T-helper 1 cell treated with Interleukin-12 subunit alpha and Interleukin-12 subunit beta and Interleukin-4 antibody, amounts not matched to agents 30 μg/mL and 1 μg/mL, for 36 hours (primary cell): ENCODE results near the gene SMAD2.

Experiments
- H3K27ac Mint-ChIP-seq: one replicate; pipeline ENCODE4 v1.8.0; 2021; ENCODE audit warnings: mild to moderate bottlenecking, mixed read lengths
- H3K27me3 Mint-ChIP-seq: one replicate; pipeline ENCODE4 v1.8.0; 2021; ENCODE audit warnings: low read depth, mixed read lengths
- H3K36me3 Mint-ChIP-seq: one replicate; pipeline ENCODE4 v1.8.0; 2021; ENCODE audit warnings: low read depth, mixed read lengths
- H3K4me1 Mint-ChIP-seq: one replicate; pipeline ENCODE4 v1.8.0; 2021; ENCODE audit warnings: low read depth, mixed read lengths
- H3K4me3 Mint-ChIP-seq: one replicate; pipeline ENCODE4 v1.8.0; 2021; ENCODE audit warnings: mild to moderate bottlenecking, moderate library complexity, mixed read lengths
- H3K9me3 Mint-ChIP-seq: one replicate; pipeline ENCODE4 v1.8.0; 2021; ENCODE audit warnings: mixed read lengths

The SMAD2 gene

DNA sequence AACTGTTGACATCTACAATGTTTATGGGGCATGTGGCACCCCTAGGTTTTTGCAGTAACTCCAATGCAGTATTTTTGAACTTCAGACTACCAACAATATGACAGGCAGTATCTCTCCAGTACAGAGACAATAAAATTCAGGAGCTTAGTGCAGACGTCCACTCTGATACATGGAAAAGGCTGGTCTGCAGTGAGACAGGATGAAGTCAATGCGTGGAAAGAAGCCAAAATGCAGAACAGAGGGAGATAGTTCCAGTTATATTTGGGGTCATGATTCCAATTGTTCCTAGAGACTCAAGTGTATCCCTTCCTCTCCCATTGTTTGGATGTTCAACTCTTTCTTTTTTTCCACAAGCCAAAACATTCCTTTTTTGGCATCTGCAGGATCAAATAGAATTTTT, 18.7 kb upstream of the SMAD2 start:
- Mint-ChIP-seq H3K4me1 (peaks cover 6% of the 10 kb centered on the region), H3K4me3 (no peak overlapping the region), H3K27me3 (peaks cover 24% of the 10 kb centered on the region), H3K27ac (no peak overlapping the region), H3K9me3 (peaks cover 4% of the 10 kb centered on the region), H3K36me3 (peaks cover 1% of the 10 kb centered on the region)

- Mint-ChIP-seq H3K4me1 (no peaks in the 10 kb centered on the region), H3K9me3 (peaks cover 4% of the 10 kb centered on the region), H3K36me3 (no peaks in the 10 kb centered on the region), H3K27ac (no peak overlapping the region), H3K27me3 (peaks cover 30% of the 10 kb centered on the region), H3K4me3 (no peak overlapping the region)
Measured at GRCh38 chr18:47946889-47947288, 16.4 kb upstream of the SMAD2 start.

GRCh38 chr18:47944972-47945852, 14.8 kb upstream of the SMAD2 start:
- H3K36me3 Mint-ChIP-seq, result no peaks in the 10 kb centered on the region
- H3K4me1 Mint-ChIP-seq, result no peaks in the 10 kb centered on the region
- H3K9me3 Mint-ChIP-seq, result peaks cover 4% of the 10 kb centered on the region
- no peak overlapping the region for H3K27ac Mint-ChIP-seq
- peaks cover 26% of the 10 kb centered on the region for H3K27me3 Mint-ChIP-seq
- H3K4me3 Mint-ChIP-seq, result no peak overlapping the region

DNA sequence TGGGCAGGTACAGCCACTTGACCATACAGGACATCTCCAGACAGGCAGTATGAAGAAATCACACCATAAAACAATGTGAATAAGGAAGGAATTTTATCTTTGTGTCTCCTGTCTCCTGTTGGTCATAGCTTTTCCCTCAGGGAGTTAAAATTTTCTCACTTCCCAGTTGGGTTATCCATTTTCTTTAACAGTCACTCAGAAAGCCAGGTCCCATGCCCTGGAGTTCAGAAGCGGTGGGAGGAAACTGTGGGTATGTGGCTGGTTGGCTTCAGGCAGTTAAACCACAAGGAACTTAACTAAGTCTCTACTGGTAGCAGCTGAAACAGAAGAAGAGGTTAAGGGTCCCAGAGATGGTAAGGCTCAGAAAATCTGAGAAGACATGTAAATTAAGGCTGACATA, 6.5 kb upstream of the SMAD2 start:
- Mint-ChIP-seq H3K4me3 (no peak overlapping the region), H3K4me1 (peaks cover 6% of the 10 kb centered on the region), H3K36me3 (peaks cover 1% of the 10 kb centered on the region), H3K27ac (no peak overlapping the region), H3K27me3 (peaks cover 23% of the 10 kb centered on the region), H3K9me3 (no peaks in the 10 kb centered on the region)

DNA sequence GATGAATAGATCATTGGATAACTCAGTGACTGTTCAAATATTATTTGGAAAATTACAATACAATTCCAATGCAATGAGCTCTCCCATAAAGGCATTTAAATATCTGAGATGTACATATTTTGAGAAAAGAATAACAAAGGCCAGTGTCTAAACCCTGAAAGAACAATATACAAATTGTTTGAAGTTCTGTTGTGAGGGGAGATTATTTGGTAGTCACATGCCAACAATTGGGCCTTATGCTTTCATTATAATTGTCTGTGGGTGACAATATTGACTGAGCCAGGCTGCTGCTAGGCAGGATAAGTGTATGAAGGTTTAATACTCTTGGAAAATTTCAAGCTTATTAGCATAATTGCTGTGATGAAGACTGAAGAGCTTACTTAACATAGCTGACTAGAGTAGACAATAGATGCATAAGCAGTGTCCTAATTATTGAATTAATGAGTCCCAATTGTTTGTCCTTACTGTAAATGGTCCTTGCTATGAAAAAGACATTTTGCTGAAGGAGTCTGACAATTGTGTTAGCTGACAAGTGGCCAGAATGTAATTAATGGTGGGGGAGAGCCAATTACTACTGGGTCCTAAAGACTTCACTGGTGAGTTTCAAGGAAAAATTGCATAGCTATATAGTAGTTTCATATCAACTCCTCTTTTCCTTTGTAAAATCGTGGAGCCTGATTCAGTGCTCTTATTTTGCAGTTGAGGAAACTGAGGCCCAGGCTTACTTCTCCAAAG, 5.0 kb upstream of the SMAD2 start:
- Mint-ChIP-seq H3K27me3 (peaks cover 23% of the 10 kb centered on the region), H3K36me3 (peaks cover 1% of the 10 kb centered on the region)

DNA sequence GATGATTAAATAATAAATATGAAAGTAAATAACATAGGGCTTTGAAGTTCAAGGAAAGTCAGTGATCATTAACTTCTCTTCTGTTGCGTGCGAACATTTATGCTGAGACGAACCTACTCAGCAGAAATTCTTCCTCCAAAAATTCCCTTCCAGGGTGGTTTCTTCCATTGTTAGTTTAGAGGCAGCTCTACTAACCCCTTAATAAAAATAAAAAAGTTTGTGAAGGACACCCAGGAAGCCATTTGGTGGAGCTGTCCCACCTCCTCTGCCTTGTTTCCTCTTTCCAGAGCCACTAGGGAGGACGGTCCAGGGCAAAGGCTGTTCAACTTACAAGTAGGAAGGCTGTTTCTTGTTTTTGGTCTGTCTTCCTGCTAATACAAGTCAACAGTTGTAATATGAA, 2.1 kb upstream of the SMAD2 start:
- Mint-ChIP-seq H3K4me1 (peaks cover 27% of the 10 kb centered on the region), H3K27me3 (peaks cover 23% of the 10 kb centered on the region), H3K4me3 (no peak overlapping the region), H3K9me3 (no peaks in the 10 kb centered on the region), H3K36me3 (peaks cover 13% of the 10 kb centered on the region), H3K27ac (no peak overlapping the region)

More for the DNA sequence above, 5.0 kb upstream of the SMAD2 start:
- Mint-ChIP-seq H3K27ac (no peak overlapping the region), H3K9me3 (no peaks in the 10 kb centered on the region), H3K4me1 (peaks cover 10% of the 10 kb centered on the region), H3K4me3 (no peak overlapping the region)

- H3K4me1 Mint-ChIP-seq, result peaks cover 29% of the 10 kb centered on the region
- peaks cover 23% of the 10 kb centered on the region for H3K27me3 Mint-ChIP-seq
- no peaks in the 10 kb centered on the region for H3K9me3 Mint-ChIP-seq
- peaks cover 13% of the 10 kb centered on the region for H3K36me3 Mint-ChIP-seq
- H3K4me3 Mint-ChIP-seq, result peak overlapping the region; percentile 81
- H3K27ac Mint-ChIP-seq, result peak overlapping the region; percentile 80
Measured at GRCh38 chr18:47932190-47932589, 1.7 kb upstream of the SMAD2 start.

DNA sequence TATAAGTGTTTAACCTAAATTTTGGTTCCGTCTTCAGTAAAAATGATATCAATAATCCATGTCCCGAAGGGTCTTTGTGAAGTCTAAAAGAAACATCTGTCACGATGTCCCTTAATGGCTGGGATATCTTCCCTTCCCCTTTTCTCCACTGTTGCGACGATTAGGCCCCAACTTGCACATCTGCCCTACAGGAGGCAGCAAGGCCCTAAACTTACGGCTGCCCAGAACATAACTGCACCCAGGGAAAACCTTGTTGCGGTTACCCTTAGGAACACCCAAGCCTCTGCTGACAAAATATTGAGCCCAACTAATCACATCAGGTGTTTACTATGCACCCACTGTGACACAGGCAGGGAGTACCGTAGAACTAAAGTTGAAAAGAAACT, 1.3 kb upstream of the SMAD2 start:
- peak overlapping the region; percentile 80 for H3K27ac Mint-ChIP-seq
- H3K4me3 Mint-ChIP-seq, result peak overlapping the region; percentile 81

DNA sequence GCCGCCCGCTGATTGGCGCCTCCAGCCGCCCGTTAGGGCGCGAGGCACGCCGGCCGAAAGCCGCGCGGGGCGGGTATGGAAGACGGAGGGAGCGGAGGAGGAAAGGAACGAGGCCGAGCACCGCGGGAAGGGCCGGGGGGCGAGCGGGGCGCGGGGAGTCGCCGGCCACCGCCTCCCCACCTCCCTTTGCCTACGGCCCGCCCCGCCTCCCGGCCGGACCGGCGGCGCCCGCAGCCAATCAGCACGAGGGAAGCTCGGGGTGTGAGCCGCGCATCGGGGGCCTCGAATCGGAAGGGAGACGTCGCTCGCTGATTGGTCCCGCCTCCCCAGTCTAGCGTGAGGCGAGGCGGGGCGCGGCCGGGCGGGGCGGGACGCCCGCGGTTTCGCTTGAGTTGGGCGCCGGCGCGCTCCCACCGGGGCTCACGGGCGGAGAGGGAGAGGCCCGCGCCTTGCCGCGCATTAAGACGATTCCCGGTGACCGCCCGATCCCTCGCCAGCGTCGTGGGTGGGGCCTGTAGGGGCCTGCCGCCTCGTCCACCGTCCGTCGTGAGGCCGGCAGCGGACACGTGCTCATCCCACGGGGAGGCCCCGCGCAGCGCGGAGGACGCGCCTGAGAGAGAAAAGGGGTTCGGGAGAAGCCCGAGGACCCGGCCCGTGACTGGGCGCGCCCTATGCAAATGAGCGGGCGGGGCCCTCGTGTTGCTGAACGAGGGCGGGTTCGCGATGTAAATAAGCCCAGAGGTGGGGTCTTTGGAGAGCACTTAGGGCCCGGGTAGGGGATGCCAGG, 665 bp upstream of the SMAD2 start:
- peak overlapping the region; percentile 81 for H3K4me3 Mint-ChIP-seq
- peaks cover 18% of the 10 kb centered on the region for H3K27me3 Mint-ChIP-seq
- H3K27ac Mint-ChIP-seq, result peak overlapping the region; percentile 80
- H3K36me3 Mint-ChIP-seq, result peaks cover 13% of the 10 kb centered on the region
- H3K4me1 Mint-ChIP-seq, result peaks cover 36% of the 10 kb centered on the region
- H3K9me3 Mint-ChIP-seq, result no peaks in the 10 kb centered on the region

More for the DNA sequence above, 1.3 kb upstream of the SMAD2 start:
- Mint-ChIP-seq H3K27me3 (peaks cover 23% of the 10 kb centered on the region), H3K4me1 (peaks cover 32% of the 10 kb centered on the region), H3K9me3 (no peaks in the 10 kb centered on the region), H3K36me3 (peaks cover 13% of the 10 kb centered on the region)

DNA sequence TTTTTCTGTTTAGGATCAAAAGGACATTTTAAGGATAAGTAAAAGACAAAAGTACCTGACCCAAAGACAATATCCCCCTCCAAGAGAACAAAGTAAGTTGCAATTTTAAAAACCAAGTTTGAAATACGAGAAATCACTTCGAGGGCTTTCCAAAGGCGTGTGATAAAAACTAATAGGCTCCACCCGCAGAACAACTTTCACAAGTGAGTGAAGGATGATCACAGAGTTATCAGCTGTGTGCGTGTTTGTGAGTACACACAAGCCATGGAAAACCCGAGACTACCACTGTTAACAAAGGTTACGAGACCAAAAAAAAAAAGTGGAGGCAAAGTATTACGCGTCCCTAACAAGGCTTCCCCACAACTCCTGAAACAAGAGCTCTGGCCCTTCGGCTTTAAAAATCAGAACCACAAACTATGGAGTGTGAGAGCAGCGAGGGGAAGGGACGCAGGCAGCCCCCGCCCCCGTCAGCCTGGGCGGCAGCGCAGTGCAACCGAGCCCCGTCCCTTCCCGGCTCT, 719 bp downstream of the SMAD2 start:
- Mint-ChIP-seq H3K27me3 (peaks cover 16% of the 10 kb centered on the region), H3K36me3 (peaks cover 15% of the 10 kb centered on the region), H3K4me3 (peak overlapping the region; percentile 83), H3K9me3 (no peaks in the 10 kb centered on the region), H3K4me1 (peaks cover 47% of the 10 kb centered on the region), H3K27ac (peak overlapping the region; percentile 78)

DNA sequence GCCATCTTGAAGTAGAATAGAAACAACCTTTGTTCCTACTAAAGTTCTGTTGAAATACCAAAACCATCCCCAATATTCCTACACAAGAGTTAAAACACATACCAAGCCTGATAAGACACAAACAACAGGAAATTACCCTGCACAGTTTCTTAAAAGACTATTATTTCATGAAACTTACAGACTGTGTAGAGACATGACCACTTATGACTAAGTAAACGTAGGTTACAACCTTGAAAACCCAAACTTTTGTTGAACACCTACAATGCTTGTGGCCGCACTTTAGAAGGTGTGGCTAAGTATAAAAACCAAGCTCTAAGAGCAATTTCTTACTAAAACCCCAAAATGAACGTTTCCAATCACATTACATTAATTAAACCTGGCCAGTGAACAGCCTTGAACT, 2.0 kb downstream of the SMAD2 start:
- Mint-ChIP-seq H3K9me3 (no peaks in the 10 kb centered on the region), H3K27ac (peak overlapping the region; percentile 72), H3K36me3 (peaks cover 15% of the 10 kb centered on the region), H3K27me3 (peaks cover 4% of the 10 kb centered on the region), H3K4me1 (peaks cover 47% of the 10 kb centered on the region), H3K4me3 (peak overlapping the region; percentile 77)

- Mint-ChIP-seq H3K27me3 (no peaks in the 10 kb centered on the region), H3K36me3 (peaks cover 18% of the 10 kb centered on the region), H3K9me3 (no peaks in the 10 kb centered on the region), H3K4me1 (peaks cover 49% of the 10 kb centered on the region), H3K4me3 (no peak overlapping the region), H3K27ac (no peak overlapping the region)
Measured at GRCh38 chr18:47926101-47926850, 4.2 kb downstream of the SMAD2 start.

DNA sequence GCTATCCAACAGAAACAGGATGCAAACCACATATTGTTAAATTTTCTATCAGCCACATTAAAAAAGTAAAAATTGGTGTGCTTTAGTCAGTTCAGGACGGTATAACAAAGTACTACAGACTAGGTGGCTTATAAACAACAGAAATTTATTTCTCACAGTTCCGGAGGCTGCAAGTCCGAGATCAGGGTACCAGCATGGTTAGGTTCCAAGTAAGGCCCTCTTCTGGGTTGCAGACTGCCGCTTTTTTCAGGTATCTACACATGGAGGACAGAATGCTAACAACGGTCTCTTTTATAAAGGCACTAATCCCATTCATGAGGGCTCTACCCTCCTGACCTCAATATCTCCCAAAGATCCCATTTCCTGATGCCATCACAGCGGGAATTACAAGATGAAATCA, 10.5 kb downstream of the SMAD2 start:
- Mint-ChIP-seq H3K9me3 (no peaks in the 10 kb centered on the region), H3K27me3 (no peaks in the 10 kb centered on the region), H3K36me3 (peaks cover 19% of the 10 kb centered on the region), H3K4me1 (peaks cover 49% of the 10 kb centered on the region), H3K27ac (no peak overlapping the region), H3K4me3 (no peak overlapping the region)
